Epithelial cell of esophagus (primary cell): Measurements from ENCODE around the gene ERI2.

Experiments used
- DNase-seq: peaks from one replicate; pipeline ENCODE4 v3.0.0; 2010; ENCODE audit warnings: low read depth
- H3K4me3 ChIP-seq: 2 replicates; pipeline ENCODE4 v1.5.1; 2011; ENCODE audit warnings: mild to moderate bottlenecking, low read length, control low read depth
- TF ChIP-seq, protein P1 (sequence below): IDR thresholded peaks from 2 replicates; pipeline ENCODE4 v1.5.1; 2011; ENCODE audit warnings: low read depth, mild to moderate bottlenecking, low read length, control low read depth, inconsistent platforms; ENCODE audit not compliant: insufficient read depth; ENCODE audit errors: missing control alignments

Gene ERI2

DNA sequence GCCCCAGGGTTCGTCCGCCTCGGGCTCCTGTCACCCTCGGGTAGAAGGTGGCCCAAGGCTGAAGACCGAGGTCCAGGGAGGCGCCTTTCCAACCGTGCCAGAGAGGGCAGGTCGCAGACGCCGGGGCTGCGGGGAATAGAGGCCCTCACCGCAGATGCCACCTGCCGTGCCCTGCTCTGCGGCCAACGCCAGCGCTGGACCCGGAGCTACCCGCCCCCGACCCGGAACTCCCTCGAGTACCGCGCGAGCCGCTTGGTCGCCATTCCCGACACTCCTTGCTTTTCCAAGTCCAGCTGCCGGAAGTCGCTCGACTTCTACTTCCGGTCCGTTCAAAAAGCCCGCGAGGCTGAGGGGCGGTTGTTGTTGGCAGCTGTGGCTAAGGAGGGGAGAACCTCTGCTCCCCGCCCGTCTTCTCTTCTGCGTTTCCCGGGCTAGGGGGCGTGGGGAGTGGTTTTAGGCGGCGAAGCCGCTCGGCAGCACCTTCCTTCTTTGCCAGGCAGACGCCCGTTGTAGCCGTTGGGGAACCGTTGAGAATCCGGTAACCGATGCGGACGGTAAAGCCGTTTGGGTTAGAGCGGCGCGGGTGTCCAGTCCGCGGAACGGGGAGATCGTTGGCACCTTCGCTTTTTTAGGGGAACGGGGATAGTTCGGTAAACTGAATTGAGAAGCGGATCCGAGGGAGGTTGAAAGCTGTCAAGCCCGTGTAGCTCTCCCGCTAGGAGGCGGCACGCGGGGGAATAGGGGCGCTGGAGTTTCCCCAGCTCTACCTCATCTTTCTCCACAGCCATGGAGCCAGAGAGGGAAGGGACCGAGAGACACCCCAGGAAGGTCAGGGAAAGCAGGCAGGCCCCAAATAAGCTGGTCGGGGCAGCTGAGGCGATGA lies at the start of gene ERI2, which contains the start of gene REXO5:
ERI2 (minus strand) TSS at position 305 of the 883 bp plus-strand sequence; CDS start at position 263, 42 bp downstream.
REXO5 (plus strand) TSS at position 360 of the 883 bp plus-strand sequence; CDS start at position 787, 427 bp downstream.
- DNase-seq: peak; percentile 95
- TF ChIP-seq, protein P1, sequence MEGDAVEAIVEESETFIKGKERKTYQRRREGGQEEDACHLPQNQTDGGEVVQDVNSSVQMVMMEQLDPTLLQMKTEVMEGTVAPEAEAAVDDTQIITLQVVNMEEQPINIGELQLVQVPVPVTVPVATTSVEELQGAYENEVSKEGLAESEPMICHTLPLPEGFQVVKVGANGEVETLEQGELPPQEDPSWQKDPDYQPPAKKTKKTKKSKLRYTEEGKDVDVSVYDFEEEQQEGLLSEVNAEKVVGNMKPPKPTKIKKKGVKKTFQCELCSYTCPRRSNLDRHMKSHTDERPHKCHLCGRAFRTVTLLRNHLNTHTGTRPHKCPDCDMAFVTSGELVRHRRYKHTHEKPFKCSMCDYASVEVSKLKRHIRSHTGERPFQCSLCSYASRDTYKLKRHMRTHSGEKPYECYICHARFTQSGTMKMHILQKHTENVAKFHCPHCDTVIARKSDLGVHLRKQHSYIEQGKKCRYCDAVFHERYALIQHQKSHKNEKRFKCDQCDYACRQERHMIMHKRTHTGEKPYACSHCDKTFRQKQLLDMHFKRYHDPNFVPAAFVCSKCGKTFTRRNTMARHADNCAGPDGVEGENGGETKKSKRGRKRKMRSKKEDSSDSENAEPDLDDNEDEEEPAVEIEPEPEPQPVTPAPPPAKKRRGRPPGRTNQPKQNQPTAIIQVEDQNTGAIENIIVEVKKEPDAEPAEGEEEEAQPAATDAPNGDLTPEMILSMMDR: peak; percentile 56
- peak within 1 kb of the TSS; percentile 91 for H3K4me3 ChIP-seq

DNA sequence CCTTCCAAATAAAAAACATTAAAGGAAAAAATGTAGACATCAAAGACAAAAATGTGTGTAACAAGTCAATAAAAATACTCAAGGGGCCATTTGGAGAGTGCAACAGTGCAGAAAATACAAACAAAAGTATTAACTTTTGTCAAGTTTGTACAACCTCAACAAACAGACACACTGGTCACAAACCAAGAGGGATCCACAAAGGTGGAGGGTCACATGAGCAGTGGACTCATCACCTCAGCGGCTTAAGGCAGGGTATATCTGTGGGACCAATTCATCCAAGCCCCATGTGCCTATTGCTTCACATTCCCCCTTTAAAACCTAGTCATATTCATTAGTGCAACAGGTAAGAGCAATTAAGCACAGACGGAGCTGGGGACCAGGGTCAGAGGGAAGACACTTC lies 48.7 kb upstream of the ERI2 start:
- no peak for DNase-seq
- TF ChIP-seq, protein P1: no peak
- H3K4me3 ChIP-seq: no peak overlapping the region

DNA sequence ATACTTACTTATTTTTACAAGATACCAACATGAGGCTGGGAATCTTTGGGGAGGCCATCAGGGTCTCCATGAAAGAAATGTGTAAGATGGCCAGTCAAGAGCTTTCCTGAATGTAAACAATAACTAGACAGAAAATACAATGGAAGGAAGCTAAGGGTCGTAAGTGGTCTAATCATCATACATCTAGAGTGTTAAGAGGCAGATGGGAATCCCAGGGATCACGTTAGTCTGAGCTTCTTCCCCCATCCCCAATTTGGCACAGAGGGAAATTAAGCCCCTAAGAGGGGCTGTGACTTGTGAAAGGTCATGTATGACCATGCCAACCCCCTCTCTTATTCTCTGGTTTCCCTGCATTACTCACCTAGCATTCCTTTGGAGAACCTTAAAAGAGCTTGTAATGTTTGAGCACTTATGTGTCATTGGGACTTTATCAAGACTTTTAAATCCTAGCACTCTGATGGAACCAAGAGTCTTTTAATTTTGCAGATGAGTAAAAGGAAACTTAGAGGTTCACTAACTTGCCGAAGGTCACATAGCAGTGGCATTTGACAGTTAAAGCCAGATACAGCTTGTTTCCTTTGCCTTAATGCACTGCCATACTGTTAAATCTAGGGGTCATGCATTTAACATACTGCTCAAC lies 47.8 kb upstream of the ERI2 start:
- TF ChIP-seq, protein P1: no peak
- H3K4me3 ChIP-seq: no peak overlapping the region
- DNase-seq: no peak

DNA sequence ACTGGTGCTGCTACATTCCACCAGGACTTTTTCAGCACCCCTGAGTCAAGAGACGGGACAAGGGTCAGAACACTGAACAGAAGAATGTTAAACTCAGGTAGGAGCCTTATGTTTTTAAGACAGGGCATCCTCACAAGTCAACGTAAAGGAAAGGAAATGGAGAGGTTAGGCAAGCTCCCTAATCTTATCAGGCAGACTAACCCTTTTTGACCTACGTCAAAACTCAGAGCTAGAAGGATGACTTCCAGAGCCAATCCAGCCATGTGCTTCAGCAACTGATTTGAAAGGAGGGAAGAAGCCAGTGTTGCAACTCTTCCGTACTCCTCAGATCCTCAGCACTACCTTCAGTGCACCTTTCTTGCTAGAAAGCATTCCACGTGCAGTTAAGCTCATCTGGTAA lies 46.9 kb upstream of the ERI2 start:
- H3K4me3 ChIP-seq: no peak overlapping the region
- TF ChIP-seq, protein P1: no peak
- no peak for DNase-seq

DNA sequence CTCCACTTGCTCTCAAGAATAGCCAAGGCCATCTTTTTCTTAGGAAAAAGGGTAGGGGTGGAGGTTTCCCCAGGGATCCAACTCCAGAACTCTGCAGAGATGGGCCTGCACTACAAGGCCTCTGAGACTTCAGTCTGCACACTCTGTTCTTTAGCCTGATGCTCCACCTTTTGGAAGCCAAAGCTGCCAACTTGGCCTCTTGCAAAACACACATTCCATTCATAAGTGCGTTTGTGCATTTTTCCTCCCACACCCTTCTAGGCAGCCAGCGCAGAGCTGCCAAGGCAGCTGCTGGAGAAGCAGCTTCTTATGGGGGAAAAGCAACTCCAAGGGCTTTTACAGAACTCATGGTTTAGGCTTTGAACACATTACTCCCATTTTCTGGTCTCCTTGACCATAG lies 45.3 kb upstream of the ERI2 start:
- DNase-seq: peak; percentile 89
- no peak overlapping the region for H3K4me3 ChIP-seq
- TF ChIP-seq, protein P1: peak; percentile 3

GRCh38 chr16:20850981-20851380 lies 44.7 kb upstream of the ERI2 start:
- DNase-seq: no peak
- TF ChIP-seq, protein P1: no peak
- H3K4me3 ChIP-seq: no peak overlapping the region
